ENCODE data around the gene EPAS1. TPM values are rescaled to one million over a fixed set of nuclear protein-coding genes. Genes with fewer than 3 reads are reported as not detected.

Gene EPAS1
- total and polyA plus RNA-seq, 2 of the 8 experiments (the other 6 are each of a cell fraction or from before 2014, with no cell fraction given) = 2.0 to 4.9 TPM

DNA sequence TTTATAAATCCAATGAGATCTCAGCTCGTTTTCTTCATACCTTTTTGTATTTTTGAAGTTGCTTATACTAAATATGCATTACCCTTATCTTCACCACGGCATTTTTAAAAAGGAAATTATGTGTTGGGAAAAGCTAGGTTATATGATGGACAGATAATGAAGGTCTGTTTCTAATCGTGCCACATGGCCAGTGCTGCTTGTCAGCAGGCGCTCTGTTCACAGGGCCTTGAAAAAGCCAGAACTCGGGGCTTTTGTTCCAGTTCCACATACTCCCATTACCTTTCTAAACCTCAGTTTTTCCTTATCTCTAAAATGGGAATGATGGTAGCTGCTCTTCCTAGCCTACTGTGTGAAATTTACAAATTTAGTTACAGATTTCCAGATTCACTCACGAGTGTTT is 42.0 kb downstream of the EPAS1 start (continued):
- TF ChIP-seq, protein P1, sequence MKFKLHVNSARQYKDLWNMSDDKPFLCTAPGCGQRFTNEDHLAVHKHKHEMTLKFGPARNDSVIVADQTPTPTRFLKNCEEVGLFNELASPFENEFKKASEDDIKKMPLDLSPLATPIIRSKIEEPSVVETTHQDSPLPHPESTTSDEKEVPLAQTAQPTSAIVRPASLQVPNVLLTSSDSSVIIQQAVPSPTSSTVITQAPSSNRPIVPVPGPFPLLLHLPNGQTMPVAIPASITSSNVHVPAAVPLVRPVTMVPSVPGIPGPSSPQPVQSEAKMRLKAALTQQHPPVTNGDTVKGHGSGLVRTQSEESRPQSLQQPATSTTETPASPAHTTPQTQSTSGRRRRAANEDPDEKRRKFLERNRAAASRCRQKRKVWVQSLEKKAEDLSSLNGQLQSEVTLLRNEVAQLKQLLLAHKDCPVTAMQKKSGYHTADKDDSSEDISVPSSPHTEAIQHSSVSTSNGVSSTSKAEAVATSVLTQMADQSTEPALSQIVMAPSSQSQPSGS (IDR thresholded peaks at IDR 0.05; ENCODE audit: low read length) = no peak
- TF ChIP-seq SP2 (IDR thresholded peaks at IDR 0.05; ENCODE audit: low read length) (no peak), SP1 (IDR thresholded peaks at IDR 0.05; ENCODE audit: low read depth, low read length) (no peak), TBP (IDR thresholded peaks at IDR 0.05; ENCODE audit: low read depth, low read length) (no peak), CREB1 (IDR thresholded peaks at IDR 0.05) (no peak), RBBP5 (IDR thresholded peaks at IDR 0.05; ENCODE audit: borderline replicate concordance, low read depth, low read length) (no peak), TAF1 (IDR thresholded peaks at IDR 0.05; ENCODE audit: low read depth, low read length) (no peak), BCL11A (IDR thresholded peaks at IDR 0.05; ENCODE audit: low read depth in 2 of 2, low read length in 2 of 2) (no peak), EZH2 (IDR thresholded peaks at IDR 0.05; ENCODE audit: low read depth, low read length, severe bottlenecking) (no peak)
- TF ChIP-seq, protein P2, sequence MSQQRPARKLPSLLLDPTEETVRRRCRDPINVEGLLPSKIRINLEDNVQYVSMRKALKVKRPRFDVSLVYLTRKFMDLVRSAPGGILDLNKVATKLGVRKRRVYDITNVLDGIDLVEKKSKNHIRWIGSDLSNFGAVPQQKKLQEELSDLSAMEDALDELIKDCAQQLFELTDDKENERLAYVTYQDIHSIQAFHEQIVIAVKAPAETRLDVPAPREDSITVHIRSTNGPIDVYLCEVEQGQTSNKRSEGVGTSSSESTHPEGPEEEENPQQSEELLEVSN (IDR thresholded peaks at IDR 0.05) = no peak
